GM04503 (cell line): ENCODE measurements around the gene DISP2.

Experiments
- DNase-seq: peaks from one replicate; pipeline ENCODE4 v3.0.0-alpha.2; 2012; ENCODE audit warnings: low read depth

DISP2 gene

GRCh38 chr15:40365624-40366456 lies 7.8 kb downstream of the DISP2 start:
- no peak for DNase-seq

- DNase-seq = no peak
Observed at GRCh38 chr15:40366457-40367370, 8.7 kb downstream of the DISP2 start.

- no peak for DNase-seq
Observed at GRCh38 chr15:40367371-40367685, 9.3 kb downstream of the DISP2 start.

GRCh38 chr15:40367686-40368611 lies 9.9 kb downstream of the DISP2 start:
- no peak for DNase-seq

- DNase-seq = no peak
Observed at GRCh38 chr15:40368719-40369473, 10.9 kb downstream of the DISP2 start.

GRCh38 chr15:40369474-40369869 lies 11.5 kb downstream of the DISP2 start:
- DNase-seq = no peak

- DNase-seq = no peak
Observed at GRCh38 chr15:40369971-40370370, 12.0 kb downstream of the DISP2 start.

- DNase-seq = no peak
Observed at GRCh38 chr15:40372981-40373380, 15.0 kb downstream of the DISP2 start.

GRCh38 chr15:40377606-40378005 lies 19.6 kb downstream of the DISP2 start:
- no peak for DNase-seq

- no peak for DNase-seq
Observed at GRCh38 chr15:40379374-40379773, 21.4 kb downstream of the DISP2 start.

GRCh38 chr15:40379853-40380252 lies 21.8 kb downstream of the DISP2 start:
- peak; percentile 95 for DNase-seq

GRCh38 chr15:40380636-40381035 lies 22.6 kb downstream of the DISP2 start:
- DNase-seq = no peak

- no peak for DNase-seq
Observed at GRCh38 chr15:40381818-40382529, 24.0 kb downstream of the DISP2 start.

GRCh38 chr15:40382580-40383456 lies 24.8 kb downstream of the DISP2 start, which contains the start of gene KNSTRN:
Gene KNSTRN (plus strand): TSS chr15:40382721. CDS start chr15:40382836, 115 bp downstream.
- DNase-seq = peak; percentile 67

GRCh38 chr15:40386480-40386879 lies 28.5 kb downstream of the DISP2 start:
- DNase-seq = no peak

- DNase-seq = no peak
Observed at GRCh38 chr15:40388941-40389823, 31.2 kb downstream of the DISP2 start.

- no peak for DNase-seq
Observed at GRCh38 chr15:40389824-40390595, 32.0 kb downstream of the DISP2 start.
